Stimulated activated CD8-positive, alpha-beta memory T cell treated with anti-CD3 and anti-CD28 coated beads, Interleukin-12 subunit alpha, Interleukin-12 subunit beta, amount 100 ng/mL, for 1 hour (primary cell): ENCODE results near the gene MGST2.
"Not testable (repeated sequence)": the region's sequence is repeated elsewhere in the genome, so short reads cannot be mapped to it uniquely, and the experiment has no call there.

ENCODE experiments used
- DNase-seq: peaks from one replicate; pipeline ENCODE4 v3.0.0-alpha.2; 2020; ENCODE audit warnings: low read depth

The MGST2 gene

GRCh38 chr4:139665690-139666529 lies at the start of gene MGST2:
Gene MGST2, plus strand, starts transcription at chr4:139665819. Its CDS starts 201 bp downstream, at chr4:139666020.
- DNase-seq, result no peak

- no peak for DNase-seq
Observed at GRCh38 chr4:139617702-139618490, 47.7 kb upstream of the MGST2 start.

- DNase-seq, result no peak
Observed at GRCh38 chr4:139619644-139620043, 46.0 kb upstream of the MGST2 start.

- DNase-seq, result no peak
Observed at GRCh38 chr4:139622901-139623381, 42.7 kb upstream of the MGST2 start.

GRCh38 chr4:139624441-139625092 lies 41.1 kb upstream of the MGST2 start:
- DNase-seq, result no peak

GRCh38 chr4:139625093-139625455 lies 40.5 kb upstream of the MGST2 start:
- no peak for DNase-seq

GRCh38 chr4:139625482-139625881 lies 40.1 kb upstream of the MGST2 start:
- no peak for DNase-seq

GRCh38 chr4:139628184-139629012 lies 37.2 kb upstream of the MGST2 start:
- DNase-seq, result no peak

- DNase-seq, result no peak
Observed at GRCh38 chr4:139629436-139630125, 36.0 kb upstream of the MGST2 start.

- no peak for DNase-seq
Observed at GRCh38 chr4:139630126-139630495, 35.5 kb upstream of the MGST2 start.

- no peak for DNase-seq
Observed at GRCh38 chr4:139630991-139631390, 34.6 kb upstream of the MGST2 start.

GRCh38 chr4:139631791-139632190 lies 33.8 kb upstream of the MGST2 start:
- DNase-seq, result no peak

GRCh38 chr4:139632739-139633138 lies 32.9 kb upstream of the MGST2 start:
- DNase-seq, result not testable (repeated sequence)

GRCh38 chr4:139633195-139633594 lies 32.4 kb upstream of the MGST2 start:
- no peak for DNase-seq

- DNase-seq, result no peak
Observed at GRCh38 chr4:139633661-139634060, 32.0 kb upstream of the MGST2 start.

GRCh38 chr4:139635966-139636365 lies 29.7 kb upstream of the MGST2 start:
- DNase-seq, result no peak

- not testable (repeated sequence) for DNase-seq
Observed at GRCh38 chr4:139638306-139638705, 27.3 kb upstream of the MGST2 start.

- DNase-seq, result no peak
Observed at GRCh38 chr4:139639654-139640053, 26.0 kb upstream of the MGST2 start.

- no peak for DNase-seq
Observed at GRCh38 chr4:139641218-139641617, 24.4 kb upstream of the MGST2 start.

GRCh38 chr4:139642364-139642763 lies 23.3 kb upstream of the MGST2 start:
- DNase-seq, result no peak
